Activated CD4-positive, alpha-beta T cell treated with anti-CD3 and anti-CD28 coated beads, Interleukin-2, amount 10 ng/mL, durations not matched to agents 24 days and 14 days (primary cell): ENCODE data around the gene DDX1. TPM values are rescaled to one million over a fixed set of nuclear protein-coding genes. Genes with fewer than 3 reads are reported as not detected.

Experiments used
- DNase-seq: peaks from one replicate; pipeline ENCODE4 v3.0.0; 2022
- H3K27ac Mint-ChIP-seq: one replicate; pipeline ENCODE4 v1.8.0; 2022; ENCODE audit warnings: mild to moderate bottlenecking, mixed read lengths
- H3K27me3 Mint-ChIP-seq: one replicate; pipeline ENCODE4 v1.8.0; 2022; ENCODE audit warnings: mixed read lengths
- H3K36me3 Mint-ChIP-seq: one replicate; pipeline ENCODE4 v1.8.0; 2022; ENCODE audit warnings: low read depth, mild to moderate bottlenecking, mixed read lengths
- H3K4me1 Mint-ChIP-seq: one replicate; pipeline ENCODE4 v1.8.0; 2021; ENCODE audit warnings: mixed read lengths
- H3K4me3 Mint-ChIP-seq: one replicate; pipeline ENCODE4 v1.8.0; 2022; ENCODE audit warnings: mild to moderate bottlenecking, moderate library complexity, mixed read lengths
- H3K9me3 Mint-ChIP-seq: one replicate; pipeline ENCODE4 v1.8.0; 2021; ENCODE audit warnings: mixed read lengths
- intact Hi-C: fragments of 100-400 bp; cut with micrococcal nuclease; formaldehyde crosslinking; loops from one replicate; pipeline ENCODE4 v1.15.1; 2023
- total RNA-seq: library from RNA; stranded (reverse); gene quantifications from 2 replicates; pipeline ENCODE4 v1.2.3, GENCODE V29; 2022

The DDX1 gene
- total RNA-seq, 1 donor from 2014 or later: 116 TPM

DNA sequence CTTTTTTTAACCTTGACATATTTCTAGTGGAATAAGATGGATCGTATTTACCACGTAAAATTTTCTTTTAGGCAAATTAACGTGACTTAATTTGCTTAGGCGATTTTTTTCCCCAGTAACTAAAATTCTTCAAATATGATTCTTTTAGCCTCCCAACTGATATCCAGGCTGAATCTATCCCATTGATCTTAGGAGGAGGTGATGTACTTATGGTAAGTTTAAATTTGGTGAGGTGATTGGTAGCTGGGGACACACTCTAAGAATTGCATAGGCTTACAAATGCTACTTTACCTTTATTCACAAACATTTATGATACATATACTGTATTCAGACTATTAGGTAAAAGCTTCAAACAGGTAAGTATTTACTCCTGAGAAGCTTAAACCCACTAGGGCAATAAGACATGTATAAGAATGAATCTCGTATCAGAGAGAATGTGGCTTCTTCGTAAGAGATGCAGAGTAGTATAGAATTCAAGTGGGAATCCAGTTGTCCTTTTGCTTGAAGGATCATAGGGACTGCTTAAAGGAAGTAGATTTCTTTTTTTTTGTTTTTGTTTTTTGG lies 3.8 kb downstream of the DDX1 start:
- intact Hi-C loops: loop anchor here (10.0 kb wide), 1 partner anchor 421 kb away; no protein-coding TSS in a partner anchor
- Mint-ChIP-seq H3K36me3 (peaks cover 46% of the 10 kb centered on the region), H3K27me3 (no peaks in the 10 kb centered on the region), H3K4me1 (peaks cover 26% of the 10 kb centered on the region), H3K9me3 (no peaks in the 10 kb centered on the region), H3K4me3 (no peak overlapping the region), H3K27ac (no peak overlapping the region)
- no peak for DNase-seq

DNA sequence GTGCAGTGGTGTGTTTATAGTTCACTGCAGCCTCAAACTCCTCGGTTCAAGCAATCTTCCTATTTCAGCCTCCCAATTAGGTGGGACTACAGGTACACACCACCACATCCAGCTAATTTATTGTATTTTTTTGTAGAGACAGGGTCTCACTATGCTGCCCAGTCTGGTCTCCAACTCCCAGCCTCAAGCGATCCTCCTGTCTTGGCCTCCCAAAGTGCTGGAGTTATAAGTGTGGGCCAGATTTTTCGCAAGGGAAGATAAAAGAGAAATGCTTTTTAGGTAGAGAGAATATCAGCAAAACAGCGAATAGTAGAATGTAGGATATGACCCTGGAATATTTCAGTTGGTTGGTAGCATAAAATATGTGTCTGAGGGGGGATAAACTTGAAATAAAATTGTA lies 4.3 kb downstream of the DDX1 start:
- Mint-ChIP-seq H3K36me3 (peaks cover 50% of the 10 kb centered on the region), H3K27me3 (no peaks in the 10 kb centered on the region), H3K27ac (no peak overlapping the region), H3K4me3 (no peak overlapping the region), H3K9me3 (no peaks in the 10 kb centered on the region), H3K4me1 (peaks cover 26% of the 10 kb centered on the region)
- intact Hi-C loops: loop anchor here (10.0 kb wide), 1 partner anchor 421 kb away; no protein-coding TSS in a partner anchor
- DNase-seq: no peak

DNA sequence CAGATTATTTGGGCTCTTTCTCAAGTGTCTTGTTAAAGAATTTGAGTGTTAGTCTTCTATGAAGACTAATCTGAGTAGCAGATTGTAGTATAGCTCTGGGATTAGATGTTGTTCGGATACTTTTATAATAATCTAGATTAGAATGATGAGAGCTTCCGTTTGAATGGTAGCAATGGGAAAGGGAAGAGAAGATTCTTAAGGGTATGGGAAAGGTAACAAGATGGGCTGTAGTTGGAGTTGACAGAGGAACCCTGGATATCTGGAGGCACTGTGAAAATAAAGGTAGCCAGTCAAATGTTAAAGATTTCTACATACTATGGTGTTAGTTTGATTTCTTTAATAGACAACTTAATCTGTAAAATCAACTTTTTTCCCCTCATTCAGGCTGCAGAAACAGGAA lies 4.7 kb downstream of the DDX1 start:
- intact Hi-C loops: loop anchor here (10.0 kb wide), 1 partner anchor 422 kb away; no protein-coding TSS in a partner anchor
- Mint-ChIP-seq H3K27me3 (no peaks in the 10 kb centered on the region), H3K4me1 (peaks cover 23% of the 10 kb centered on the region), H3K4me3 (no peak overlapping the region), H3K9me3 (no peaks in the 10 kb centered on the region), H3K27ac (no peak overlapping the region), H3K36me3 (peaks cover 53% of the 10 kb centered on the region)
- DNase-seq: no peak

DNA sequence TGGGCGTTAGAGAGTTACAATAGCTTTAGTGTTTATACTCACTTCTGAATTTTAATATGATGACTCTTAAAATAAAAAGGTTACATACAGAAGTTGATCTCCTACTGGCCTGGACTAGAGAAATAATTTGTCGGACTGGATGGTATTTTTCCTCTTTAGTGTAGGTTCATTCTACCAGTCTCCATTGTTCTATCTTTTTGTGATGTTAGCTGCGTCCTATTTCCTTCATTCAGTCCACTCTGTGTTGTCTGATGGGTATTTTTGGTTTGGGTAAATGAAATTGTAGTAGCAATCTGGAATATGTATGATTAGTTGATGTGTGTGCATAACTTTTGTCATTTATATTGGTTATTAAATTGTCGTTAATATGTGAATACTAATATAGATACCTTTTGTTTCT lies 5.3 kb downstream of the DDX1 start:
- no peaks in the 10 kb centered on the region for H3K9me3 Mint-ChIP-seq
- H3K4me3 Mint-ChIP-seq: no peak overlapping the region
- DNase-seq: no peak
- intact Hi-C loops: loop anchor here (10.0 kb wide), 1 partner anchor 422 kb away; no protein-coding TSS in a partner anchor
- peaks cover 20% of the 10 kb centered on the region for H3K4me1 Mint-ChIP-seq
- no peak overlapping the region for H3K27ac Mint-ChIP-seq
- H3K36me3 Mint-ChIP-seq: peaks cover 54% of the 10 kb centered on the region
- H3K27me3 Mint-ChIP-seq: no peaks in the 10 kb centered on the region

DNA sequence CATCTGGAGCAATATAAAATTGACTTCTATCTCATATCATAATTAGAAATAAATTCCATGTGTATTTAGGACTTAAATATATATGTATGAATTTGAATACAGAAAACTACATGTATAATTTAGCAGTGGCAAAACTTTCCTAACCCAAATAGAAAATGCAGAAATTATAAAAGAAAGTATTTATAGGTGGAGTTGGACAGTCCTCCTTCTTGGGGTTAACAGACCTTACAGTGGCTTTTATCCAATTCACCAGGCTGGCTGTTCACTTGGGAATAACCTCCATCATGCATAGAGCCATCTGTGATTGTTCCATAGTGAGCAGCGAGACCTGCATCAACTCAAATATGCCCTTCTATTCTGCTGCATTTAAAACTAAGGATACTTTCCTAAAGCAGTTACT lies 8.3 kb downstream of the DDX1 start:
- peaks cover 68% of the 10 kb centered on the region for H3K36me3 Mint-ChIP-seq
- intact Hi-C loops: loop anchor here (10.0 kb wide), 1 partner anchor 425 kb away; no protein-coding TSS in a partner anchor
- no peaks in the 10 kb centered on the region for H3K9me3 Mint-ChIP-seq
- no peak overlapping the region for H3K27ac Mint-ChIP-seq
- DNase-seq: no peak
- peaks cover 5% of the 10 kb centered on the region for H3K4me1 Mint-ChIP-seq
- no peak overlapping the region for H3K4me3 Mint-ChIP-seq
- H3K27me3 Mint-ChIP-seq: no peaks in the 10 kb centered on the region

DNA sequence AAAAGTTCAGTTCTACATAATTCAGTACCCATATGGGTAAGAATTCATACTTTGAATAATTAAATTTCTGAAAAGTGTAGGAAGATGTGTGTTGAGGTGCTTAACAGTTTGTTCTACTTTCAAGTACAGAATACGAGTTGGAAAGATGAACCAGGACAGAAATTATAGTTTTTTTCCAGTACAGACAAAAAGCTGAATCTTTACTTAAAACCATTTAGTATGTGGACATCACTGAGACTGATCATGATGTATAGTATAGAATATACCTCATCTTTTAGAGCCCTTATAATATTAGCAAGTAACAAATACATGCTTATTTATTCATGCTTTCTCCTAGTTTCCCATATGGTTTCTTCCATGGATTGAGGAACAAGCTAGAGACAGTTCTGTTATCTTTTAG lies 10.0 kb downstream of the DDX1 start:
- Mint-ChIP-seq H3K27me3 (no peaks in the 10 kb centered on the region), H3K27ac (no peak overlapping the region), H3K9me3 (no peaks in the 10 kb centered on the region), H3K36me3 (peaks cover 66% of the 10 kb centered on the region), H3K4me1 (no peaks in the 10 kb centered on the region), H3K4me3 (no peak overlapping the region)
- intact Hi-C loops: no loop called here
- no peak for DNase-seq

DNA sequence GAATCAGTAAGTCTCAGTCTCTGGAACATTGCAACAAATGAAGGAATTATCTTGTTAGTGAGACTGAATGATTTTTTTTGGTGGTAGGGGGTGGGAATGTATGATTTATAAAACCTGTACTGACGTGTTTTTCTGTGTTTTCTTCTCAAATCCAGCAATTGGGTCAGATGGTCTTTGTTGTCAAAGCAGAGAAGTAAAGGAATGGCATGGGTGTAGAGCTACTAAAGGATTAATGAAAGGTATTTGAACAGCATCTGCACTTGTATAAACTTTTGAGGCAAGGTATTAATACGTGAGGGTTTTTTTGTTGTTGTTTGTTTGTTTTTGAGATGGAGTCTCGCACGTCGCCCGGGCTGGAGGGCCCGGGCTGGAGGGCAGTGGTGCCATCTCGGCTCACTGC lies 10.7 kb downstream of the DDX1 start:
- Mint-ChIP-seq H3K27ac (no peak overlapping the region), H3K4me1 (no peaks in the 10 kb centered on the region), H3K27me3 (no peaks in the 10 kb centered on the region), H3K9me3 (no peaks in the 10 kb centered on the region), H3K4me3 (no peak overlapping the region), H3K36me3 (peaks cover 65% of the 10 kb centered on the region)
- no peak for DNase-seq
- intact Hi-C loops: no loop called here

DNA sequence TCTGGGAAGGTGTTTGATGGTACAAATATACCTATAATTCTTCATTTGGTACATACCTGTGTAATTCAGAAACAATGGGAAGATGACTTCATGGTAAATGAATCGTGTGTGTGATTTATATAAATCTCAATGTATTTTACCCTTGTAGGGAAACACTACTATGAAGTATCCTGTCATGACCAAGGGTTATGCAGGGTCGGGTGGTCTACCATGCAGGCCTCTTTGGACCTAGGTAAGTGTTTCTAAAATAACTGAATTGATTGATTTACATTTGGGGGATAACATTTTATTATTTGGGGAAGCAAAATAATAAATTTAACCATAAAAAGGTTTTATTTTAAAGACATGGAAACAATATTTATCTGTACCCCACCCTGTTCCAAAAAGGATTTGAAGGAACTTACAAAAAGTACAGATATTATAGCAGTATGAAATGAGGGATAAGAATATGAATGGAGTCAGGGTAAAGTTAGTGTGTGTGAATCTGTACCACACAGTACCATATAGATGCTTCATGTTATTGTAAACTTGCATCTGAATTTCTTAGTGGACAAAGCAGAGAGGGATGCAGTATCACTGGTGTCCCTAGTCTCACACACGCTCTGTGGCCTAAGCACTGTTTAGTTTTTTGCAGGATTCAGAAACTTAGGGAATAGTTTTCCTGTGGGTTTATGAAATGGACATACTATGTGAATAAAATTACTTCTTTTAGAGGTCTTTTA lies 11.5 kb downstream of the DDX1 start:
- H3K4me3 Mint-ChIP-seq: no peak overlapping the region
- H3K36me3 Mint-ChIP-seq: peaks cover 67% of the 10 kb centered on the region
- H3K27ac Mint-ChIP-seq: no peak overlapping the region
- DNase-seq: no peak
- H3K27me3 Mint-ChIP-seq: no peaks in the 10 kb centered on the region
- H3K4me1 Mint-ChIP-seq: no peaks in the 10 kb centered on the region
- no peaks in the 10 kb centered on the region for H3K9me3 Mint-ChIP-seq
- intact Hi-C loops: no loop called here

DNA sequence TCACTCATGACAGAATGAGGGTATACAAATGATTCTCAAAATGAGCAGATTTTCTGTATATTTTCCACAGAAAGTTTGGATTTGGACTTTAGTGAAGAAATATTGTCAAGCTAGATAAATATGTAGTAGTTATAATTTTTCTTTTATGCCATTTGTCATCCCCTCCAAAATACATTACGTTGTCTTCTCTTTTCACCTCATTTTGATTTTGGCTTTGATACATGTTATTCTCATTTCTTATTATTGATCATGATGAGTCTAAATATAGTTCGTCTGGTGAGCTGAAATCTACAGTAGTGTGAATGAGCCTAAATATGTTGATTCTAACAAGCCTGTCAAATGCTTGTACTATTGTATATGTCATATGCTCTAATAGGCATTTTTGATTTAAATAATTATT lies 12.3 kb downstream of the DDX1 start:
- peaks cover 63% of the 10 kb centered on the region for H3K36me3 Mint-ChIP-seq
- no peaks in the 10 kb centered on the region for H3K9me3 Mint-ChIP-seq
- H3K4me1 Mint-ChIP-seq: no peaks in the 10 kb centered on the region
- no peaks in the 10 kb centered on the region for H3K27me3 Mint-ChIP-seq
- no peak for DNase-seq
- H3K4me3 Mint-ChIP-seq: no peak overlapping the region
- H3K27ac Mint-ChIP-seq: no peak overlapping the region
- intact Hi-C loops: no loop called here

DNA sequence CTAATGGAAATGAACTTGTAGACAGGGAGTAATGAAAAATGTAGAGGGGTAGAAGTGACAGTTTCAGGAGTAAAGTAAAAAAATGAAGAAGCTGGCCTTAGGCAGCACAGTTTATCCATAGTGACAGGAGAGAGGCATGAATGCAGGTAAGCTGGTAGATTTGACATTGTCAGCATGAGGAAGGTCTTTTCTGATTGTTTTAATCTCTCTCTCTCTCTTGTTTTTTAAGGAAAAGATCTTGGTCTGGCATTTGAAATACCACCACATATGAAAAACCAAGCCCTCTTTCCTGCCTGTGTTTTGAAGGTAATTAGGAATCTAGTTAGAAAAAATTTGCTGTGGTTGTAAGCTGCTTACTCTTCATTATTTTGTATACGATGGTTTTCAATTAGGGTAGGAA lies 14.1 kb downstream of the DDX1 start:
- Mint-ChIP-seq H3K4me1 (no peaks in the 10 kb centered on the region), H3K36me3 (peaks cover 70% of the 10 kb centered on the region), H3K27ac (no peak overlapping the region), H3K4me3 (no peak overlapping the region), H3K9me3 (no peaks in the 10 kb centered on the region), H3K27me3 (no peaks in the 10 kb centered on the region)
- intact Hi-C loops: no loop called here
- DNase-seq: no peak

DNA sequence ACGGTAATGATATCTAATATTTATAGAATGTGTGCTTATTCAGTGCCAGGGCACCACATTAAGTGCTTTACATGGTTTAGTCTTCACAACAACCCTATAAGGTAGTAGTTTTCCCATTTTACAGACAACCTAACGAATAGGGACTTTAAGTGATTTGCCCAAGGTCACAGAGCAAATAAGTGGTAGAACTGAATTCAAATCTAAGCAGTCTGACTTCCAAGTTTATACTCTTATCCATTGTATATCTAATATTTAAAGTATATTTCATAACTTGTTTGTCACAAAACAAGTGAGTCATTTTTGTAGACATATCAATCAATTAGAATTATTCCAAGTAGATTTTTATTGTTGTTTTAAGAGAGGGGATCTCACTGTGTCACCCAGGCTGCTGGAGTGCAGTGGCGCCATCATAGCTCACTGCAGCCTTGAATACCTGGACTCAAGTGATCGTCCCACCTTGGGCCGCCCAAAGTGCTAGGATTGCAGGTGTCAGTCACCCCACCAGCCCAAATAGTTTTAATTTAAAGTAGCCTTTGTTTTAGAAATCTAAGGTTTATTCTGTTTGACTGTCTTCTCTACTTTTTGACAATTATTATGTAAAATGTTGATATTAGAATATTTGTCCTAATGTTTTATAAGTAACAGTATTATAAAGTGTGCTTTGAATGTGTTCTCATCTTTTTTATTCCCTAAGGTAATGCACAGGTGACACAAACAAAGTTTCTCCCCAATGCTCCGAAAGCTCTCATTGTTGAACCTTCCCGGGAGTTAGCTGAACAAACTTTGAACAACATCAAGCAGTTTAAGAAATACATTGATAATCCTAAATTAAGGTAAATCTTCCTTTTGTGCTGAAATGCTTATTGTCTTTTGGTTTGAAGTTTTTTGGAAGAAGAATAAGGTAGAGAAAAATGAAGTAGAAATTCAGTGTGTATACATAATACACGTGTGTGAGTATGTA lies 15.1 kb downstream of the DDX1 start:
- Mint-ChIP-seq H3K36me3 (peaks cover 63% of the 10 kb centered on the region), H3K27ac (no peak overlapping the region), H3K4me3 (no peak overlapping the region), H3K9me3 (no peaks in the 10 kb centered on the region), H3K27me3 (no peaks in the 10 kb centered on the region), H3K4me1 (no peaks in the 10 kb centered on the region)
- no peak for DNase-seq
- intact Hi-C loops: no loop called here

DNA sequence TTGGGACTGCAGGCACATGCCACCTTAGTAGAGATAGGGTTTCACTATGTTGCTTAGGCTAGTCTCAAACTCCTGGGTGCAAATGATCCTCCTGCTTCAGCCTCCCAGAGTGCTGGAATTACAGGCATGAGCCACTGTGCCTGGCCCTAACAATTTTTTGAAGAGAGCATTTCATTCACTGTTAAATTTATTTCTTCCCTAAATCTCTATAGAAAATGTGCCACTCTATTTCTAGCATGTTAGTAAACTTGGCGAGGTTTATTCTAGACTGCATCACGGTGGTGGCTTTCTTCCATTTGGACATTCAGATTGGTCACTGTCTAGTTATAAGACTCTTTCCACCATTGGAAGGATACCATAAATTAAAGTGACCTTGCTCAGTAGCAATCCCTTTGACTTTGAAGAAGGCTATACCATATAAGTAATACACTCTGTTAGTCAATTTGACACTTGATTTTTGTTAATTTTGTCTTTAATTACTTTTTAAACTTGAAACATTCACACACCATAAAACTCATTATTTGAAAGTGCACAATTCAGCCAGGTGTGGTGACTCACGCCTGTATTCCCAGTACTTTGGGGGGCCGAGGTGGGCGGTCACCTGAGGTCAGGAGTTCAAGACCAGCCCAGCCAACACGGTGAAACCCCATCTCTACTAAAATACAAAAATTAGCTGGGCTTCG lies 16.2 kb downstream of the DDX1 start:
- Mint-ChIP-seq H3K9me3 (no peaks in the 10 kb centered on the region), H3K27ac (no peak overlapping the region), H3K4me3 (no peak overlapping the region), H3K27me3 (no peaks in the 10 kb centered on the region), H3K4me1 (no peaks in the 10 kb centered on the region), H3K36me3 (peaks cover 56% of the 10 kb centered on the region)
- no peak for DNase-seq
- intact Hi-C loops: no loop called here

DNA sequence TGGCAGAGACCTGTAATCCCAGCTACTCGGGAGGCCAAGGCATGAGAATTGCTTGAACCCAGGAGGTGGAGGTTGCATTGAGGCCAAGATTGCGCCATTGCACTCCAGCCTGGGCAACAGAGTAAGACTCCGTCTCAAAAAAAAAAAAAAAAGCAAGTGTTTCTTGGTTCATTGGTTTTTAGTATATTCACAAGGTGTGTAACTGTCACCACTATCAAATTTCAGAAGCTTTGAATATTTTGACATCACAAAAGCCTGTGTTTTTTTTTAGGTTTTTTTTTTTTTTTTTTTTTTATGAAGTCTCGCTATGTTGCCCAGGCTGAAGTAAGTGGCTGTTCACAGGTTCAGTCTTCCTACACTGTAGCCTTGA lies 16.7 kb downstream of the DDX1 start:
- Mint-ChIP-seq H3K36me3 (peaks cover 53% of the 10 kb centered on the region), H3K27ac (no peak overlapping the region), H3K27me3 (no peaks in the 10 kb centered on the region), H3K4me3 (no peak overlapping the region), H3K9me3 (no peaks in the 10 kb centered on the region), H3K4me1 (no peaks in the 10 kb centered on the region)
- no peak for DNase-seq
- intact Hi-C loops: no loop called here
